Activated naive CD8-positive, alpha-beta T cell treated with anti-CD3 and anti-CD28 coated beads for 36 hours (primary cell): ENCODE data around the gene VSIG10L2. TPM values are rescaled to one million over a fixed set of nuclear protein-coding genes. Genes with fewer than 3 reads are reported as not detected.

Experiments used
- DNase-seq: peaks from one replicate; pipeline ENCODE4 v3.0.0; 2021
- H3K27ac Mint-ChIP-seq: one replicate; pipeline ENCODE4 v1.8.0; 2022; ENCODE audit warnings: mild to moderate bottlenecking, moderate library complexity, mixed read lengths
- H3K27me3 Mint-ChIP-seq: one replicate; pipeline ENCODE4 v1.8.0; 2022; ENCODE audit warnings: mild to moderate bottlenecking, mixed read lengths
- H3K36me3 Mint-ChIP-seq: one replicate; pipeline ENCODE4 v1.8.0; 2021; ENCODE audit warnings: mild to moderate bottlenecking, mixed read lengths
- H3K4me1 Mint-ChIP-seq: one replicate; pipeline ENCODE4 v1.8.0; 2021; ENCODE audit warnings: mixed read lengths
- H3K4me3 Mint-ChIP-seq: one replicate; pipeline ENCODE4 v1.8.0; 2022; ENCODE audit warnings: mild to moderate bottlenecking, moderate library complexity, mixed read lengths
- H3K9me3 Mint-ChIP-seq: one replicate; pipeline ENCODE4 v1.8.0; 2022; ENCODE audit warnings: mixed read lengths
- total RNA-seq, 2 experiments: library from RNA; stranded (reverse); gene quantifications; one replicate each; pipeline ENCODE4 v1.2.3, GENCODE V29; 2021

The VSIG10L2 gene
- total RNA-seq, 2 experiments from 2014 or later = not detected

DNA sequence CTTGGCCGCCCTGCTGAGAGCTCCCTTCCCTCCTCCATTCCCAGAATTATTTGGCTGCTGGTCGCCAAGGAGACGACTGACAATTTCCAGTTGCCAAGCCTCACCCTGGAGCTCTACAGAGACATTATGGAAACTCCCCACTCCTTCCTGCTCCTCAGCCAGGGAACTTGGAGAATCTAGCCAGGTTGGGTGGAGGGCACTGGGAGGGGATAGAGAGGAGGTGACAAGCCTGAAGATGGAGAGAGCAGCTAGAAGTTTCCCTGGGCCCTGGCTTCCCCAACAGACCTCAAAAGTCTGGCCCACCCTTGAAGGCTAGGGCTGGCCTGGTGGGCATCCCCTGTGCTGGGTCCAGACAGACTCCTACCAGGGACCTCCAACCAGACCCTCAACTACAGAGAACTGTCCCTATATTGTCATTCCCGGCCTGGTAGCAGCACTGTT, 6.7 kb upstream of the VSIG10L2 start:
- DNase-seq = no peak
- Mint-ChIP-seq H3K9me3 (no peaks in the 10 kb centered on the region), H3K4me3 (no peak overlapping the region), H3K27ac (no peak overlapping the region), H3K27me3 (no peaks in the 10 kb centered on the region), H3K36me3 (no peaks in the 10 kb centered on the region), H3K4me1 (peaks cover 4% of the 10 kb centered on the region)

GRCh38 chr11:125940145-125940544, 5.7 kb upstream of the VSIG10L2 start:
- Mint-ChIP-seq H3K36me3 (no peaks in the 10 kb centered on the region), H3K4me3 (no peak overlapping the region), H3K9me3 (no peaks in the 10 kb centered on the region), H3K27me3 (no peaks in the 10 kb centered on the region), H3K4me1 (peaks cover 4% of the 10 kb centered on the region), H3K27ac (no peak overlapping the region)
- DNase-seq = no peak

- no peak for DNase-seq
- no peak overlapping the region for H3K4me3 Mint-ChIP-seq
- H3K9me3 Mint-ChIP-seq = no peaks in the 10 kb centered on the region
- no peaks in the 10 kb centered on the region for H3K36me3 Mint-ChIP-seq
- no peaks in the 10 kb centered on the region for H3K27me3 Mint-ChIP-seq
- peaks cover 4% of the 10 kb centered on the region for H3K4me1 Mint-ChIP-seq
- no peak overlapping the region for H3K27ac Mint-ChIP-seq
Measured at GRCh38 chr11:125941267-125941618, 4.6 kb upstream of the VSIG10L2 start.

DNA sequence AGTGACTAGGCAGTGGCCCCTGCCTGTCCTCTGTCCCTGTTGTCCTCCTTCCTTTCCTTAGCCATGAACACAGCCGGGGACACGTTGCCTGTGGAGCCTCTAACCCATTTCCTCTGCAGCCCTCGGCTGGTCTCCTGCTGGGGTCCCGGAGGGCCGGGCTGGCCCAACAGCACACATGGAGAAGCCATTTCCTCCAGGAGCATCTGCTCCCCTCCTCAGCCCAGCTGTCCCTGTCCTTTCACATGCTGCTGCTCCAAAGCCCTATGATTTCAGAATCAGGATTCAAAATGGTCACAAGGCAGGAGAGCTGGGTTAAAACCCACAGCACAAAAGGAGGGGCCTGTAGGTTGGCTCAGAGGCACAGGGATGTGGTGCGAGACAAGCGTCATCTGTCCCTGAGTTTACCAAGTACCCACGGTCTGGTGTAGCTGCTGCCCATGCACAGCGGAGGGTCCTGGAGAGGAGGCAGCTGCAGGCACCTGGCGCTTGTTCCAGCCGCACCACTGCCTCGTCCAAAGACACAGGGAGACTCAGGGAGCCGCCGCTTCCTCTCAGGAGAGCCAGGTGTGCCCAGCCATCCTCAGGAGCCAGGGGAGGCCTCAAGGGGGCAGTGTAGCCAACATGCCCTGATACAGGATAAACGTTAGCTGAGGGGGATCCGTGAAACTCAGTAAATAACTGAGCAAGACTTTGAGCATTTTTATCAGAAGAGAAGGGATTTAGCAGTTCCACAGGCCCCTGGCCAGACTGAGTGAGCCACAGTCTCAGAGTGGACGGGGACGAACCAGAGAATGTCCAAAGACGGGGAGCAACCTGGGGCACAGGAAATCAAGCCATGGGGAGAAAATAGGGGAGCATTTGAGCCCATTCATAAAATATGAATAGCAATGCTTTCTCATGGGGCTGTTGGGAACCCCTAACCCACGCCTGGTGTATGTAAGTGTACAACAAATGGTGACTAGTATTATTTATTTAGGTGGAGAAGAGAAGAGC, 3.9 kb upstream of the VSIG10L2 start:
- DNase-seq = peak; percentile 40
- Mint-ChIP-seq H3K9me3 (no peaks in the 10 kb centered on the region), H3K27ac (no peak overlapping the region), H3K27me3 (no peaks in the 10 kb centered on the region), H3K4me1 (peaks cover 4% of the 10 kb centered on the region), H3K36me3 (no peaks in the 10 kb centered on the region), H3K4me3 (peak overlapping the region; percentile 40)

DNA sequence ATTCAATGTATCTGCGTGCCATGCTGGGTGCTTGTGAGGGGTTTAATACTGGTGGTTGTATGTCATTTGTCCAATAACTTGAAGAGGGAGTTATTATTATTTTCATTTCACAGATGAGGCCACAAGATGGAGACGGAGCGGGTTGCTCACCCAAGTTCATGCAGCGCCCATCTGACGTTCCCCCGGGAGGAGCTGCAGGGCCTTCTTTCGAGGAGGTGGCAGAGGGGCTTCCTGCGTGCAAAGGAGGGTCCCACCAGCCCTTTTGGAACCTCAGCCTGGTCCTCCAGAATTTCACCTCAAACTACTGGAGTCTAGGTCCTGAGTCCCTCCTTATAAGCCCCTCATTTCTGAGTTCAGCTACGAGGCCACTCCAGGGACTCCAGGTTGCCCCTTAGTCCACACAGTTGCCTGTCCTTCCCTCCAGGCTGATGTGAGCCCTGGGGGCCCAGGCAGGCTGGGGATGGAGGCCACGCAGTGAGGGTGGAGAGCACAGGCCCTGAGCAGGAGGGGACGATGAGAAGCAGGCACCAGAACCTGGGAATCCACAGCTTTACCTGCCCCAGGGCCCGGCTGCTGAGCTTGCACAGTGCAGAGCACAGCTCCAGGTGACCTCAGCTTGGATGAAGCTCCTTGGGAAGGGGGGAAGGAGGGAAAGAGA, 2.9 kb upstream of the VSIG10L2 start:
- Mint-ChIP-seq H3K27me3 (no peaks in the 10 kb centered on the region), H3K36me3 (no peaks in the 10 kb centered on the region), H3K4me3 (no peak overlapping the region), H3K27ac (no peak overlapping the region), H3K4me1 (peaks cover 4% of the 10 kb centered on the region), H3K9me3 (no peaks in the 10 kb centered on the region)
- no peak for DNase-seq

GRCh38 chr11:125943661-125944349, 2.0 kb upstream of the VSIG10L2 start:
- Mint-ChIP-seq H3K36me3 (no peaks in the 10 kb centered on the region), H3K27ac (no peak overlapping the region), H3K9me3 (no peaks in the 10 kb centered on the region), H3K27me3 (no peaks in the 10 kb centered on the region), H3K4me1 (peaks cover 4% of the 10 kb centered on the region), H3K4me3 (no peak overlapping the region)
- DNase-seq = no peak

GRCh38 chr11:125944350-125945010, 1.4 kb upstream of the VSIG10L2 start:
- Mint-ChIP-seq H3K4me3 (no peak overlapping the region), H3K27me3 (no peaks in the 10 kb centered on the region), H3K36me3 (no peaks in the 10 kb centered on the region), H3K4me1 (peaks cover 4% of the 10 kb centered on the region), H3K9me3 (no peaks in the 10 kb centered on the region), H3K27ac (no peak overlapping the region)
- DNase-seq = no peak

DNA sequence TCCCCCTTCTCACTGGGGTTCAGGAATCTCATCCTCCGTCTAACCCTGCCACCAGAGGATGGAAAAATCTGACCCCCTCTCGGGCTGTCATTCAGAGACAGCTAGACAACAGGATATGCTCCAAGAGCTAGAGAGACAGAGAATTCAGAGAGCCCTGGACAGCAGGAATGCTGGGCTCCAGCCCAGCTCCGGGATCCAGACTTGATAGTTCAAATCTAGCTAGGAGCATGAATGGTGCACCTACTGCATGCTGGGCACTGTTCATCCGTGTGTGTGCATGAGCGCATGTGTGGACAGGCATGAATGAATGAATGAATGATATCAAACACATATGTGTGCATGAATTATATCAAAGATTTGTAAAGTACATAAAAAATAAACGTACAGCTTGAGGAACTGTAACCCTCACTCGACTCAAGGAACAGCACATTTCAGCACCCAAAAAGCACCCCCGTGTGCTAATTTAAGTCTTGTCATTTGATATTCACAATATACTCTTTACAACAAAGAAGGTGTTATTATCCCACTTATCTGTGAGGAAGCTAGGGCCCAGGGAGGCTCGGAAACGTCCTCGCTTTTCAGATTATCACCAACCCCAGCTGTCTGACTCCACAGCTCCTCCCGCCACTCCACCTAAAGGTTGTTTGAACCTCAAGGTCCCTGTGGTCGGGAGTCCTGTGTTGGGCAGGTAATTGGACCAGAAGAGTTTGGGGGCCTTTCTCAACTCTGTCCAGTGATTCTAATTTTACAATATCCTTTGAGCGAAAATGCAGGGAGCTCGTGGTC, 640 bp upstream of the VSIG10L2 start:
- DNase-seq = no peak
- H3K36me3 Mint-ChIP-seq = no peaks in the 10 kb centered on the region
- no peak overlapping the region for H3K27ac Mint-ChIP-seq
- H3K4me3 Mint-ChIP-seq = no peak overlapping the region
- H3K4me1 Mint-ChIP-seq = peaks cover 4% of the 10 kb centered on the region
- no peaks in the 10 kb centered on the region for H3K9me3 Mint-ChIP-seq
- no peaks in the 10 kb centered on the region for H3K27me3 Mint-ChIP-seq

- Mint-ChIP-seq H3K4me1 (peaks cover 4% of the 10 kb centered on the region), H3K27ac (no peak overlapping the region), H3K9me3 (no peaks in the 10 kb centered on the region), H3K36me3 (no peaks in the 10 kb centered on the region), H3K27me3 (no peaks in the 10 kb centered on the region), H3K4me3 (no peak overlapping the region)
- no peak for DNase-seq
Measured at GRCh38 chr11:125946712-125947418, 1.0 kb downstream of the VSIG10L2 start.

- H3K9me3 Mint-ChIP-seq = no peaks in the 10 kb centered on the region
- DNase-seq = no peak
- no peaks in the 10 kb centered on the region for H3K36me3 Mint-ChIP-seq
- H3K4me3 Mint-ChIP-seq = no peak overlapping the region
- no peaks in the 10 kb centered on the region for H3K4me1 Mint-ChIP-seq
- H3K27me3 Mint-ChIP-seq = no peaks in the 10 kb centered on the region
- no peak overlapping the region for H3K27ac Mint-ChIP-seq
Measured at GRCh38 chr11:125947419-125948277, 1.8 kb downstream of the VSIG10L2 start.

DNA sequence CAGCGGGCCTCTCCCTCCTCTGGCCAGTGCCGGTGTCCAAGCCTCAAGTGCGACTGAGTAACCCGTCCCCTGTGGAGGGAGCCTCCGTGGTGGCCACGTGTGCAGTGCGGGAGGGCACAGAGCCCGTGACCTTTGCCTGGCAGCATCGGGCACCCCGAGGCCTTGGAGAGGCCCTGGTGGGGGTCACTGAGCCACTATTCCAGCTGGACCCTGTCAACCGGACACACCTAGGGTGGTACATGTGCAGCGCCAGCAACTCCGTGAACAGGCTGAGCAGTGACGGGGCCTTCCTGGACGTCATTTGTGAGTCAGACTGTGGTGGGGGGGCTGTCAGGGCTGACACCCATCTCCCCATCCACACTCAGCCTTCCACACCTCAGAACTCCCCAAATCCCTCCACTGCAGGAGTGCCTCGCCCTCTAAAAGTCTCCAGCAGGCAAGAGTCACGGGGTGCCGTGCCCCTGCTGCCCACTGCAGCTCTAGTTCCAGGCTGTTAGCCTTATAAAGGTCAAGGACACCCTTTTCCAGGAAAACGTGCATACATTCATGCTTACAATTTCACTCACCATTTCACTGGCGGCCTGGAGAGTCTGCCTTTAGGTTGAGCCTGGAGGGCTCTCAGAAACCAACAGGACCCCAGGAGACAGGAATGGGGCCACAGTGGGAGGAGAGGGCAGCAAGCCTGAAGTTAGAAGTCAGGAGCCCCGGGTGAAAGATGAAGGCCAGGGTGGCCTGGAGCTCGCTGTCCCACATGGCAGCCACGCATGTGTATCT, 2.6 kb downstream of the VSIG10L2 start:
- Mint-ChIP-seq H3K9me3 (no peaks in the 10 kb centered on the region), H3K4me3 (no peak overlapping the region), H3K27ac (no peak overlapping the region), H3K36me3 (no peaks in the 10 kb centered on the region), H3K4me1 (no peaks in the 10 kb centered on the region), H3K27me3 (no peaks in the 10 kb centered on the region)
- no peak for DNase-seq

- Mint-ChIP-seq H3K9me3 (no peaks in the 10 kb centered on the region), H3K36me3 (no peaks in the 10 kb centered on the region), H3K4me3 (no peak overlapping the region), H3K27me3 (no peaks in the 10 kb centered on the region), H3K4me1 (no peaks in the 10 kb centered on the region), H3K27ac (no peak overlapping the region)
- DNase-seq = no peak
Measured at GRCh38 chr11:125949271-125950177, 3.7 kb downstream of the VSIG10L2 start.
